ENCODE results near the gene SOBP.

The SOBP gene

GRCh38 chr6:107658920-107659865, 169.3 kb downstream of the SOBP start:
- DNase-seq (ENCODE audit: low read depth, low spot score) = no peak

DNA sequence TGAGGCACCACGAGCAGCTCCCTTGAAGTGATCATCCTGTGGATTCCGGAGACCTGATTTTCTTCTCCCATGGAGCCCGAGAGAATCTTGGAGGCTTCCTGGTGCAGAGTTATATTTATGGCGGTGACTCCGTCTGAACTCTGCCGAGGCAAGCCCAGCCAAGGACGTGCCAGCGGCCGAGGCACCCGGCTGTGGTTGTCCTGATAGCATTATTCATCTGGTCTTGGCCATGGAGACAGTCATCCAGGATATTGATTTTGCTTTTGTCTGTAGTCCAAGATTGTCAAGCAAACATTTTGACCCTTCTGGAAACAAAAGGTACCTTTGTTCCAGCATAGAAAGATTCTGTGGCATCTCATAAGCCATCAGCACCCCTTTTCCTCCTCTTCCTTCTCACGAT, 170.9 kb downstream of the SOBP start:
- DNase-seq (ENCODE audit: low read depth, low spot score) = no peak

DNA sequence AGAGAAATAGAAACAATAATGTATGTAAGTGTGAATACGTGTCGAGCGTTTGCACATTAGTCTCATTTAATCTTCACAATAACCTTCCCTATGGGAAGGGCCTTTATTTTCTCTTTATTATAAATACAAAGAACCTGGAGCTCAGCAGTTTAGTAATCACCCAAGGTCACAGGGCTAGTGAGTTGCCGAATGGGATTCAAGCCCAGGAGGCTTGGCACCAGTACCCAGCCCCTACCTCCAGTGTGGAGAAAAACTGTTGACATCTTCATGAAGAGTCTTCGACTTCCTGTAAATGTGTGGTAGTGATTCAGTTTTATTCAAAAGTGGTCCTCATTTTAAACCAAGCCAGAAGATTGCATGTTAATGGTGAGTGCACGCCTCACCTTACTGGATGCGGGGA, 171.4 kb downstream of the SOBP start:
- DNase-seq (ENCODE audit: low read depth, low spot score) = no peak

- DNase-seq (ENCODE audit: low read depth, low spot score) = no peak
Observed at GRCh38 chr6:107662333-107662732, 172.4 kb downstream of the SOBP start.

- DNase-seq (ENCODE audit: low read depth, low spot score) = no peak
Observed at GRCh38 chr6:107663308-107663707, 173.4 kb downstream of the SOBP start.

- no peak for DNase-seq (ENCODE audit: low read depth, low spot score)
Observed at GRCh38 chr6:107665382-107665781, 175.5 kb downstream of the SOBP start.

DNA sequence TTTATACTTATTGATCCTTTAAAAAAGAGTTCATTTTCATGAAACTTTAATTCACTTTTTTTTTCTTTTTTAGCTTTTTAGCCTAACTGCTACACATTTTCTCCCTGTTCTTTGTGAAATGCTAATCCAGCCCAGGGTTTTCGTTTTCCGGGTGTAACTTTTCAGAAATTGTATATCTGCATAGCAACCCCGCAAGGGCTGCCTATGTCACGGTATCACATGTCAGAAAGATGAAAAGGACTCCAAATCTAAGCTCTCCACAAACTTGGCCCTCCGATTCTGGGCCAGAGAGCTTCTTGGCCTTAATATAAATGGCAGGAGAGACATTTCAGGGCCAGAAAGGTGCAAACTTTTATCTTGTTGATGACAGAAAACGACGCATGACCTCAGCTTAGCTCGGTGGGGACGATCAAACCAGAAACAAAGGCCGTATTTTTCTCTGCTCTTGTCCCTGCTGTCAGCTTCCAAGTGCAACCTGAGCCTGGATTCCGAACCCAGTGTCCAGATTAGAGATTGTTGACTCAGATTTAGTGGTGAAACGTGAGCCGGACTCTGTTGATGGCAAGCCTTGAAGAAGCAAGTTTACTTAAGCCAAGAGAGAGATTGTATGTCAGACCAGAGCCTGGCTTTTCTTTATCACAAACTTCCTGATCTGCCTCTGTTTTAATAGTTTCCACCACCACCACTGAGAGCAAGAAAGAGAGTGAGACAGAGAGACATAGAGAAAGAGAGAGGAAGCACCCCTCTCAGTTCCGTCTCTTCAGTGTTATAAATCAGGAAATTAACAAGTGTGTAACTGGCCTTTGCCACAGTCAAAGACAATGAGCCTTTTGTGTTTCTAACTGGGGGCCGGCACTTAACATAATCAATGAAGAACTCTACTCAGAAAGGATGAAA, 176.4 kb downstream of the SOBP start:
- DNase-seq (ENCODE audit: low read depth, low spot score) = no peak

- DNase-seq (ENCODE audit: low read depth, low spot score) = no peak
Observed at GRCh38 chr6:107666981-107667601, 177.2 kb downstream of the SOBP start.

- no peak for DNase-seq (ENCODE audit: low read depth, low spot score)
Observed at GRCh38 chr6:107667790-107668189, 177.9 kb downstream of the SOBP start.

- no peak for DNase-seq (ENCODE audit: low read depth, low spot score)
Observed at GRCh38 chr6:107668743-107669474, 179.0 kb downstream of the SOBP start.

- no peak for DNase-seq (ENCODE audit: low read depth, low spot score)
Observed at GRCh38 chr6:107670792-107671199, 180.9 kb downstream of the SOBP start.

DNA sequence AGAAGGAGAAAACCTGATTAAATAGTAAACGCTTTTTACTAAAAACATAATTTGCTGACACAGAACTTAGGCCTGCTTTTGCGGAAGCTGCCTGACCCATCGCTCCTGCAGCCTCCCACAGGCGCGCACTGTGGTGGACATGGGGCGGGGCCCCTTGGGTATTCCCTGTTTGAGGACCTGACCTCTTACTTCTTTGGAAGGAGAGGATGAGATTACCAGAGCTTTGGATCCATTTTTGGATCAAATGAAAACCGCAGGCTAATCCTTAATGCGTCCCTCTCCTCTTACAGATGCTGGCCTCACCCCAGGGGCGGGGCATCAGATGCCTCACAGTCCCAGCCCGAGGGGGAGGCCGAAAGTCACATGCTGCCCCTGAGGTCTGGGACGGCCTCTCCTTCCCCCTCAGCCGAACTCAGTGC, 183.2 kb downstream of the SOBP start:
- no peak for DNase-seq (ENCODE audit: low read depth, low spot score)

DNA sequence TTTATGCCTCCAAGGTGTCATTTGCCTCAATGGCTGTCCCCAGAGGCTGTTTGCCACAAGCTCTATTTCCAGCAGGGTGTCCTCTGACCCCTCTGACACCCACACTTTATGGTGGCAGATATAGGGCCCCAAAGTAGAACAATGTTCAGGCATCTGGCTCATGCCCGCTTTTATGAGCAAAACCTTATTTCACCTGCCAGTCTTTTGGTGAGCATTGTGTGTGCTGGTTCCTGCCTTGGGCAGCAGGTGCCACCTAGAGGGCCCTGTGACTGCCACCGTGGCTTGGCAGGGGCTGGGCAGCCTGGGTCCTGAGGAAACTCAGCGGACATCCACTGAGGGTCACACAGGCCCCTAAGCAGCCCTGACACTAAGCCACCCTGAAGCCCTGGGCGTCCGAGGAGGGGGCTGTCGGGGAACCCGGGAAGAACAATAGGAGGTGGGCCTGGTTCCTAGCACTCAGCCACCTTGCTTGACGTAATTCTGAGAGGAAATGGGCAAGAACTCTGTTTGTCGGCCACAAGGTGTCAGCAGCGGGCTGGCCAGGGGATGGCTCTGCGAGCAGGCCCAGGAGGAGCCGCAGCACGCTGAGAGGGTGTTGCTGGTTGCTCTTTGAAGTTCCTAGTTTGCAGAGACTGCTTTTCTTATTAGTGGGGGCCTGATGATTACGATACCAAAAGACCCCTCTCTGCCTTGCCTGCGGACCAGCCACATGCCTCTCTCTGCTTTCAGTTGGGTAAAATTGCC, 185.2 kb downstream of the SOBP start:
- no peak for DNase-seq (ENCODE audit: low read depth, low spot score)

- DNase-seq (ENCODE audit: low read depth, low spot score) = no peak
Observed at GRCh38 chr6:107676042-107676441, 186.1 kb downstream of the SOBP start.

GRCh38 chr6:107677399-107677798, 187.5 kb downstream of the SOBP start:
- no peak for DNase-seq (ENCODE audit: low read depth, low spot score)

DNA sequence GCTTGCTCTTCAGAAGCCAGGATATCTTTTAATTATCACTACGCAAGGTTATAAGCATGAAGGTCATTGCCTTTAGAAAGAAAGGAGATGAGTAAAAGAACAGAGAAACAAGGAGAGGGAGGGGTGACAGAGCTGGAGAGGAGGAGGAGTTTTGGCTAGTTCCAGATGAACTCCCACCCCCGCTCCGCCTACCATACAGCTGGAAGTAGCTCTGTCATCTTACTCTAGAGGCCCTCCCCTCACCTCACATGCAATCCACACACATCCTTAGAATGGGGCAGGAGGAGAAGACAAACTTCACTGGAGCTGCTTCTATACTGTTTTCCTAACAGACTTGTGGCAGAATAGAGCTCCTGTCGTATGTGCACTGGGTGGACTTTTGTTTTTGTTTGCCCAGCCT, 189.5 kb downstream of the SOBP start:
- DNase-seq (ENCODE audit: low read depth, low spot score) = no peak

DNA sequence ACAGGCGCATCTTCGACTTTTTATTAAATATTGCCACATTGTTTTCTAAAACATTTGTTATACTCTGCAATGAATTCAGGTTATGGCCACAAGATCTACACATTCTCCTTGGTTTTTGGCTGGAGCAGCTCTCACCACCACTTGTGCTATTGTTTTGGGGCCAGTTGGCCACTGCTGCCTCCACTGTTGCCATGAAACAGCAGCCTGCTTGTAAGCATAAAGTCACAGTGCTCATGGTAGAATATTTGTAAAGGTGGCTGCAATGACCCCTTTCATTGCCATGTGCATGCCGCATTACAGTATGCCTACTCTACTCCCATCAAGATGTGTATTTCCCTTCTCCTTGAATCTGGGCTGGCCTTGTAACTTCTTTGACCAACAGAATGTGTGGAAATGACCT, 192.8 kb downstream of the SOBP start:
- no peak for DNase-seq (ENCODE audit: low read depth, low spot score)

- DNase-seq (ENCODE audit: low read depth, low spot score) = no peak
Observed at GRCh38 chr6:107683183-107683582, 193.3 kb downstream of the SOBP start.

- no peak for DNase-seq (ENCODE audit: low read depth, low spot score)
Observed at GRCh38 chr6:107684996-107685395, 195.1 kb downstream of the SOBP start.

- DNase-seq (ENCODE audit: low read depth, low spot score) = no peak
Observed at GRCh38 chr6:107689190-107689589, 199.3 kb downstream of the SOBP start.
